HCT116 (cell line): ENCODE results near the gene TENT5A. TPM values are rescaled to one million over a fixed set of nuclear protein-coding genes. Genes with fewer than 3 reads are reported as not detected.

ENCODE experiments used
- ATAC-seq: fragments of 200-7000 bp; cut with Tn5 transposase; 2 replicates; pipeline ENCODE4 v1.9.1; 2020; ENCODE audit warnings: mild to moderate bottlenecking, moderate library complexity
- BruUV-seq: library from RNA; stranded (reverse); fragments of 400-500 nt; replicated peaks from 2 replicates; lab custom pipeline; 2021; lab: Mats Ljungman, UMichigan
- CTCF ChIA-PET: fragments of 300-600 bp; sonication (Branson Sonifier 250); formaldehyde crosslinking; loops from one replicate; lab custom pipeline; 2021; ENCODE audit warnings: antibody characterized with exemption; lab: Charles Lee
- POLR2A ChIA-PET: fragments of 300-600, 350-600 bp; sonication (Branson Sonifier 250); formaldehyde crosslinking; loops from one replicate; lab custom pipeline; 2021; ENCODE audit warnings: antibody characterized with exemption; lab: Charles Lee
- RAD21 ChIA-PET, 2 experiments: fragments of 300-600 bp; sonication (Branson Sonifier 250); formaldehyde crosslinking; loops; one replicate each; lab custom pipeline; 2023; ENCODE audit warnings: low total read pairs in 2 of 2; ENCODE audit not compliant: uncharacterized antibody in 2 of 2, unreplicated experiment in 2 of 2, low non-redundant PET in 1 of 2; lab: Charles Lee
- DNase-seq: peaks from one replicate; pipeline ENCODE4 v3.0.0-alpha.2; 2010; ENCODE audit warnings: low read depth, low spot score
- H2AFZ ChIP-seq: fragments of 200-600 bp; shearing (Covaris generic), sonication (generic); 2 replicates; pipeline ENCODE4 v1.6.1; 2017; ENCODE audit warnings: low read depth, mixed run types, mixed read lengths, antibody characterized with exemption, low read length; ENCODE audit not compliant: poor library complexity, severe bottlenecking
- H3K27ac ChIP-seq: 2 replicates; pipeline ENCODE4 v1.5.1; 2012; ENCODE audit warnings: low read depth, low read length
- H3K27me3 ChIP-seq: fragments of 200-600 bp; sonication (generic); 2 replicates; pipeline ENCODE4 v1.6.1; 2016; ENCODE audit warnings: mixed run types, low read length, mixed read lengths; ENCODE audit not compliant: insufficient read depth
- H3K36me3 ChIP-seq, 2 experiments: fragments of 200-500 bp in 1 of 2; fragments of 200-600 bp in 1 of 2; sonication (Bioruptor generic) in 1 of 2; sonication (generic) in 1 of 2; 2 replicates each; pipeline versions ENCODE4 v1.5.1 to v1.6.1; 2014 to 2016; ENCODE audit warnings: low read length in 2 of 2, inconsistent platforms in 1 of 2, mixed read lengths in 1 of 2, mixed run types in 1 of 2; ENCODE audit not compliant: insufficient read depth in 2 of 2, control insufficient read depth in 1 of 2
- H3K4me1 ChIP-seq, 2 experiments: fragments of 200-600 bp in 1 of 2; sonication (generic) in 1 of 2; 2 replicates each; pipeline versions ENCODE4 v1.5.1 to v1.6.1; 2012 to 2017; ENCODE audit warnings: low read length in 2 of 2, inconsistent platforms in 1 of 2, mild to moderate bottlenecking in 1 of 2, mixed read lengths in 1 of 2, mixed run types in 1 of 2, moderate library complexity in 1 of 2; ENCODE audit not compliant: insufficient read depth in 2 of 2, control insufficient read depth in 1 of 2
- H3K4me2 ChIP-seq: fragments of 200-600 bp; sonication (generic); 2 replicates; pipeline ENCODE4 v1.6.1; 2017; ENCODE audit warnings: mixed run types, low read length, mixed read lengths
- H3K4me3 ChIP-seq, 2 experiments: fragments of 200-600 bp in 1 of 2; sonication (generic) in 1 of 2; replicated peaks in 1 of 2; 2 replicates each; pipeline ENCODE4 v1.5.1; 2011 to 2016; ENCODE audit warnings: low read length in 2 of 2, control low read depth in 1 of 2, low read depth in 1 of 2, mild to moderate bottlenecking in 1 of 2, mixed read lengths in 1 of 2, mixed run types in 1 of 2
- H3K79me2 ChIP-seq: fragments of 200-600 bp; sonication (generic); 2 replicates; pipeline ENCODE4 v1.6.1; 2017; ENCODE audit warnings: mild to moderate bottlenecking, mixed run types, low read length, moderate library complexity, mixed read lengths; ENCODE audit not compliant: insufficient read depth
- H3K9ac ChIP-seq: fragments of 200-600 bp; sonication (generic); 2 replicates; pipeline ENCODE4 v1.6.1; 2016; ENCODE audit warnings: low read length, mixed read lengths
- H3K9me2 ChIP-seq: fragments of 200-600 bp; sonication (generic), shearing (Covaris generic); 2 replicates; pipeline ENCODE4 v1.6.1; 2017; ENCODE audit warnings: mixed run types, mild to moderate bottlenecking, moderate library complexity; ENCODE audit not compliant: insufficient read depth
- H3K9me3 ChIP-seq, 2 experiments: fragments of 200-500 bp in 1 of 2; fragments of 200-600 bp in 1 of 2; sonication (Bioruptor generic) in 1 of 2; sonication (generic) in 1 of 2; 2 replicates each; pipeline ENCODE4 v1.6.1; 2014 to 2017; ENCODE audit warnings: low read length in 2 of 2, mixed read lengths in 2 of 2, inconsistent platforms in 1 of 2, low read depth in 1 of 2, mild to moderate bottlenecking in 1 of 2, mixed run types in 1 of 2, moderate library complexity in 1 of 2; ENCODE audit not compliant: control insufficient read depth in 1 of 2, insufficient read depth in 1 of 2
- H4K20me1 ChIP-seq: fragments of 200-600 bp; sonication (generic), shearing (Covaris generic); 2 replicates; pipeline ENCODE4 v1.6.1; 2017; ENCODE audit warnings: mixed run types, mild to moderate bottlenecking, moderate library complexity; ENCODE audit not compliant: insufficient read depth
- CBX3 ChIP-seq: IDR thresholded peaks from 2 replicates; pipeline ENCODE4 v1.6.1; 2012; ENCODE audit warnings: low read depth
- CEBPB ChIP-seq: IDR thresholded peaks from 2 replicates; pipeline ENCODE4 v1.6.1; 2012; ENCODE audit warnings: low read depth
- EZH2 ChIP-seq: fragments of 200-600 bp; sonication (generic); IDR thresholded peaks from 2 replicates; pipeline ENCODE4 v1.6.1; 2017; ENCODE audit warnings: antibody characterized with exemption, mixed run types
- FOSL1 ChIP-seq: IDR thresholded peaks from 2 replicates; pipeline ENCODE4 v1.6.1; 2012; ENCODE audit warnings: low read depth
- JUND ChIP-seq: IDR thresholded peaks from 2 replicates; pipeline ENCODE4 v1.6.1; 2012
- POLR2A ChIP-seq: IDR thresholded peaks from 2 replicates; pipeline ENCODE4 v1.7.0; 2011; ENCODE audit warnings: borderline replicate concordance; ENCODE audit not compliant: insufficient read depth, insufficient read length; ENCODE audit errors: extremely low read depth
- POLR2AphosphoS5 ChIP-seq: IDR thresholded peaks from 2 replicates; pipeline ENCODE4 v1.6.1; 2011; ENCODE audit warnings: mild to moderate bottlenecking, low read depth, low read length, moderate library complexity
- RAD21 ChIP-seq: IDR thresholded peaks from 2 replicates; pipeline ENCODE4 v1.6.1; 2012; ENCODE audit warnings: low read depth, mild to moderate bottlenecking
- REST ChIP-seq: IDR thresholded peaks from 2 replicates; pipeline ENCODE4 v1.6.1; 2012; ENCODE audit warnings: low read depth
- SIN3A ChIP-seq: IDR thresholded peaks from 2 replicates; pipeline ENCODE4 v1.6.1; 2012; ENCODE audit warnings: low read depth
- SP1 ChIP-seq: IDR thresholded peaks from 2 replicates; pipeline ENCODE4 v1.6.1; 2012; ENCODE audit warnings: low read depth
- TCF7L2 ChIP-seq: IDR thresholded peaks from 2 replicates; pipeline ENCODE4 v1.7.0; 2011; ENCODE audit warnings: borderline replicate concordance, inconsistent platforms; ENCODE audit not compliant: insufficient read depth, insufficient read length; ENCODE audit errors: extremely low read depth
- ZFX ChIP-seq: fragments of 450-650 bp; IDR thresholded peaks from 2 replicates; pipeline ENCODE4 v1.6.1; 2017
- ZNF274 ChIP-seq: fragments of 200-500 bp; sonication (Bioruptor generic); IDR thresholded peaks from 2 replicates; pipeline ENCODE4 v1.6.1; 2014; ENCODE audit warnings: mild to moderate bottlenecking, low read depth, low read length, inconsistent platforms
- intact Hi-C: fragments of 100-400 bp; cut with micrococcal nuclease; formaldehyde crosslinking; loops from 2 replicates; pipeline ENCODE4 v1.10.0; 2022
- total RNA-seq: library from RNA; stranded (reverse); gene quantifications from one replicate; pipeline ENCODE4 v1.2.1, GENCODE V29; 2021; ENCODE audit not compliant: unreplicated experiment
- TF ChIP-seq, protein P1 (sequence below): IDR thresholded peaks from 2 replicates; pipeline ENCODE4 v1.6.1; 2012
- TF ChIP-seq, protein P2 (sequence below), 3 experiments: fragments of 200-600 bp in 1 of 3; sonication (generic) in 1 of 3; IDR thresholded peaks in 2 of 3; conservative IDR thresholded peaks in 1 of 3; 2 replicates each; pipeline ENCODE4 v1.5.1; 2012 to 2017; ENCODE audit warnings: low read depth in 2 of 3, low read length in 2 of 3, antibody characterized with exemption in 1 of 3, borderline replicate concordance in 1 of 3, control low read depth in 1 of 3, mild to moderate bottlenecking in 1 of 3, mixed read lengths in 1 of 3, mixed run types in 1 of 3, moderate library complexity in 1 of 3; ENCODE audit not compliant: insufficient read depth in 1 of 3
- TF ChIP-seq, protein P3 (sequence below): IDR thresholded peaks from 2 replicates; pipeline ENCODE4 v1.6.1; 2011; ENCODE audit warnings: mild to moderate bottlenecking, low read length, moderate library complexity; ENCODE audit not compliant: insufficient replicate concordance; ENCODE audit errors: extremely low read depth
- TF ChIP-seq, protein P4 (sequence below): IDR thresholded peaks from 2 replicates; pipeline ENCODE4 v1.6.1; 2012

The TENT5A gene
- total RNA-seq, 1 experiment from 2014 or later, result 11.2 TPM

- peak overlapping the region; percentile 77 for H3K9ac ChIP-seq
- intact Hi-C loops, result loop anchor here (1.0 to 10.0 kb wide), 10 partner anchors 254 to 1621 kb away; no protein-coding TSS in a partner anchor
- H3K4me3 ChIP-seq, result peak overlapping the region; percentile 84 to 87
- H3K79me2 ChIP-seq, result peaks cover 37% of the 10 kb centered on the region
- peak overlapping the region; percentile 82 for H3K27ac ChIP-seq
- DNase-seq (peak; percentile 69), ATAC-seq (peak; percentile 82)
- peaks cover 4 to 24% of the 10 kb centered on the region in 2 experiments; a peak in 2 of 4 replicates for H3K4me1 ChIP-seq
- RAD21 ChIA-PET, result interaction anchor here in 1 of 2 experiments (0.6 to 1.3 kb wide), 4 partner anchors 246 to 830 kb away, joined by 3 to 6 read pairs (median 3); no protein-coding TSS in a partner anchor
- POLR2A ChIA-PET, result interaction anchor here (0.6 to 2.0 kb wide), 7 partner anchors 8 to 302 kb away, joined by 3 to 6 read pairs (median 3); no protein-coding TSS in a partner anchor
- peaks cover 0 to 6% of the 10 kb centered on the region in 2 experiments; a peak in 1 of 4 replicates for H3K36me3 ChIP-seq
- peak overlapping the region; percentile 57 for H2AFZ ChIP-seq
- no peaks in the 10 kb centered on the region for H4K20me1 ChIP-seq
- CTCF ChIA-PET, result interaction anchor here (0.7 to 2.9 kb wide), 9 partner anchors 253 to 1539 kb away, joined by 3 to 10 read pairs (median 5); no protein-coding TSS in a partner anchor
- H3K9me3 ChIP-seq, result no peaks in the 10 kb centered on the region
- BruUV-seq, result no TSS peak
- H3K27me3 ChIP-seq, result no peaks in the 10 kb centered on the region
- H3K9me2 ChIP-seq, result no peaks in the 10 kb centered on the region
- H3K4me2 ChIP-seq, result peak overlapping the region; percentile 95
- TF ChIP-seq ZNF274, result no peak
- no peak for TF ChIP-seq REST
- peak; percentile 59; the same call in 1 of the 2 replicates for TF ChIP-seq CBX3
- TF ChIP-seq JUND, result no peak
- TF ChIP-seq, protein P1, sequence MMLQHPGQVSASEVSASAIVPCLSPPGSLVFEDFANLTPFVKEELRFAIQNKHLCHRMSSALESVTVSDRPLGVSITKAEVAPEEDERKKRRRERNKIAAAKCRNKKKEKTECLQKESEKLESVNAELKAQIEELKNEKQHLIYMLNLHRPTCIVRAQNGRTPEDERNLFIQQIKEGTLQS, result no peak
- TF ChIP-seq, protein P2, sequence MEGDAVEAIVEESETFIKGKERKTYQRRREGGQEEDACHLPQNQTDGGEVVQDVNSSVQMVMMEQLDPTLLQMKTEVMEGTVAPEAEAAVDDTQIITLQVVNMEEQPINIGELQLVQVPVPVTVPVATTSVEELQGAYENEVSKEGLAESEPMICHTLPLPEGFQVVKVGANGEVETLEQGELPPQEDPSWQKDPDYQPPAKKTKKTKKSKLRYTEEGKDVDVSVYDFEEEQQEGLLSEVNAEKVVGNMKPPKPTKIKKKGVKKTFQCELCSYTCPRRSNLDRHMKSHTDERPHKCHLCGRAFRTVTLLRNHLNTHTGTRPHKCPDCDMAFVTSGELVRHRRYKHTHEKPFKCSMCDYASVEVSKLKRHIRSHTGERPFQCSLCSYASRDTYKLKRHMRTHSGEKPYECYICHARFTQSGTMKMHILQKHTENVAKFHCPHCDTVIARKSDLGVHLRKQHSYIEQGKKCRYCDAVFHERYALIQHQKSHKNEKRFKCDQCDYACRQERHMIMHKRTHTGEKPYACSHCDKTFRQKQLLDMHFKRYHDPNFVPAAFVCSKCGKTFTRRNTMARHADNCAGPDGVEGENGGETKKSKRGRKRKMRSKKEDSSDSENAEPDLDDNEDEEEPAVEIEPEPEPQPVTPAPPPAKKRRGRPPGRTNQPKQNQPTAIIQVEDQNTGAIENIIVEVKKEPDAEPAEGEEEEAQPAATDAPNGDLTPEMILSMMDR (IDR thresholded peaks at IDR 0.05 in 2 of 3, conservative IDR thresholded peaks at IDR 0.05 in 1 of 3; ENCODE audit: borderline replicate concordance in 1 of 3, insufficient read depth in 1 of 3, low read depth in 2 of 3, low read length in 2 of 3), result peak in 1 of 3 experiments; percentile 19; a peak in 1 of 6 replicates
- TF ChIP-seq FOSL1, result no peak
- peak; percentile 26 for TF ChIP-seq POLR2A
- TF ChIP-seq EZH2, result no peak
- TF ChIP-seq SP1, result peak; percentile 66
- TF ChIP-seq RAD21, result no peak
- TF ChIP-seq, protein P3, sequence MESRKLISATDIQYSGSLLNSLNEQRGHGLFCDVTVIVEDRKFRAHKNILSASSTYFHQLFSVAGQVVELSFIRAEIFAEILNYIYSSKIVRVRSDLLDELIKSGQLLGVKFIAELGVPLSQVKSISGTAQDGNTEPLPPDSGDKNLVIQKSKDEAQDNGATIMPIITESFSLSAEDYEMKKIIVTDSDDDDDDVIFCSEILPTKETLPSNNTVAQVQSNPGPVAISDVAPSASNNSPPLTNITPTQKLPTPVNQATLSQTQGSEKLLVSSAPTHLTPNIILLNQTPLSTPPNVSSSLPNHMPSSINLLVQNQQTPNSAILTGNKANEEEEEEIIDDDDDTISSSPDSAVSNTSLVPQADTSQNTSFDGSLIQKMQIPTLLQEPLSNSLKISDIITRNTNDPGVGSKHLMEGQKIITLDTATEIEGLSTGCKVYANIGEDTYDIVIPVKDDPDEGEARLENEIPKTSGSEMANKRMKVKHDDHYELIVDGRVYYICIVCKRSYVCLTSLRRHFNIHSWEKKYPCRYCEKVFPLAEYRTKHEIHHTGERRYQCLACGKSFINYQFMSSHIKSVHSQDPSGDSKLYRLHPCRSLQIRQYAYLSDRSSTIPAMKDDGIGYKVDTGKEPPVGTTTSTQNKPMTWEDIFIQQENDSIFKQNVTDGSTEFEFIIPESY, result no peak
- TF ChIP-seq POLR2AphosphoS5, result peak; percentile 67
- no peak for TF ChIP-seq SIN3A
- TF ChIP-seq CEBPB, result no peak
- TF ChIP-seq, protein P4, sequence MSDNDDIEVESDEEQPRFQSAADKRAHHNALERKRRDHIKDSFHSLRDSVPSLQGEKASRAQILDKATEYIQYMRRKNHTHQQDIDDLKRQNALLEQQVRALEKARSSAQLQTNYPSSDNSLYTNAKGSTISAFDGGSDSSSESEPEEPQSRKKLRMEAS, result peak; percentile 70; the same call in 1 of the 2 replicates
- TF ChIP-seq ZFX, result no peak
- peak; percentile 5 for TF ChIP-seq TCF7L2
Observed at GRCh38 chr6:81752921-81753710, 635 bp upstream of the TENT5A start.
